22Rv1 (cell line): Measurements from ENCODE around the gene MTREX.

Experiments
- H3K27ac ChIP-seq: fragments of 450-650 bp; 2 replicates; pipeline ENCODE4 v1.5.1; 2017
- CTCF ChIP-seq: fragments of 450-650 bp; IDR thresholded peaks from 2 replicates; pipeline ENCODE4 v1.5.1; 2017; ENCODE audit warnings: mild to moderate bottlenecking
- ZFX ChIP-seq: fragments of 450-650 bp; IDR thresholded peaks from 2 replicates; pipeline ENCODE4 v1.6.1; 2017; ENCODE audit warnings: antibody characterized with exemption, borderline replicate concordance

Gene MTREX

GRCh38 chr5:55467862-55468551 is 160.2 kb downstream of the MTREX start:
- TF ChIP-seq CTCF, result no peak
- no peak for TF ChIP-seq ZFX
- no peak overlapping the region for H3K27ac ChIP-seq

- H3K27ac ChIP-seq, result no peak overlapping the region
These were observed 162.1 kb downstream of the MTREX start for GRCh38 chr5:55469839-55470238.

GRCh38 chr5:55470282-55470681 is 162.5 kb downstream of the MTREX start:
- H3K27ac ChIP-seq, result 0 out of 2 replicates have a peak overlapping the region, but pooled peaks have one; percentile 7
- TF ChIP-seq CTCF (no peak), ZFX (no peak)

More at GRCh38 chr5:55469839-55470238, 162.1 kb downstream of the MTREX start:
- TF ChIP-seq ZFX, result no peak
- no peak for TF ChIP-seq CTCF

- TF ChIP-seq CTCF, result no peak
- no peak for TF ChIP-seq ZFX
- H3K27ac ChIP-seq, result no peak overlapping the region
These were observed 163.7 kb downstream of the MTREX start for GRCh38 chr5:55471468-55471867.

GRCh38 chr5:55472642-55473041 is 164.9 kb downstream of the MTREX start:
- no peak for TF ChIP-seq ZFX
- TF ChIP-seq CTCF, result no peak
- no peak overlapping the region for H3K27ac ChIP-seq
